Measurements from ENCODE around the gene TMEM132A.

The TMEM132A gene, protein sequence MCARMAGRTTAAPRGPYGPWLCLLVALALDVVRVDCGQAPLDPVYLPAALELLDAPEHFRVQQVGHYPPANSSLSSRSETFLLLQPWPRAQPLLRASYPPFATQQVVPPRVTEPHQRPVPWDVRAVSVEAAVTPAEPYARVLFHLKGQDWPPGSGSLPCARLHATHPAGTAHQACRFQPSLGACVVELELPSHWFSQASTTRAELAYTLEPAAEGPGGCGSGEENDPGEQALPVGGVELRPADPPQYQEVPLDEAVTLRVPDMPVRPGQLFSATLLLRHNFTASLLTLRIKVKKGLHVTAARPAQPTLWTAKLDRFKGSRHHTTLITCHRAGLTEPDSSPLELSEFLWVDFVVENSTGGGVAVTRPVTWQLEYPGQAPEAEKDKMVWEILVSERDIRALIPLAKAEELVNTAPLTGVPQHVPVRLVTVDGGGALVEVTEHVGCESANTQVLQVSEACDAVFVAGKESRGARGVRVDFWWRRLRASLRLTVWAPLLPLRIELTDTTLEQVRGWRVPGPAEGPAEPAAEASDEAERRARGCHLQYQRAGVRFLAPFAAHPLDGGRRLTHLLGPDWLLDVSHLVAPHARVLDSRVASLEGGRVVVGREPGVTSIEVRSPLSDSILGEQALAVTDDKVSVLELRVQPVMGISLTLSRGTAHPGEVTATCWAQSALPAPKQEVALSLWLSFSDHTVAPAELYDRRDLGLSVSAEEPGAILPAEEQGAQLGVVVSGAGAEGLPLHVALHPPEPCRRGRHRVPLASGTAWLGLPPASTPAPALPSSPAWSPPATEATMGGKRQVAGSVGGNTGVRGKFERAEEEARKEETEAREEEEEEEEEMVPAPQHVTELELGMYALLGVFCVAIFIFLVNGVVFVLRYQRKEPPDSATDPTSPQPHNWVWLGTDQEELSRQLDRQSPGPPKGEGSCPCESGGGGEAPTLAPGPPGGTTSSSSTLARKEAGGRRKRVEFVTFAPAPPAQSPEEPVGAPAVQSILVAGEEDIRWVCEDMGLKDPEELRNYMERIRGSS

GRCh38 chr11:60924110-60924905 lies at the start of gene TMEM132A:
TMEM132A (plus strand) TSS chr11:60924460; CDS start chr11:60924634, 174 bp downstream.
- Histone ChIP-seq H3K4me1 (ENCODE audit: control insufficient read depth, insufficient read depth, low read length) (peaks cover 16% of the 10 kb centered on the region; the same call in 1 of the 2 replicates), H3K27me3 (ENCODE audit: control insufficient read depth, insufficient read depth, low read length) (no peaks in the 10 kb centered on the region), H3K9ac (ENCODE audit: low read length) (peak within 1 kb of the TSS; percentile 32), H3K9me3 (ENCODE audit: control insufficient read depth, insufficient read depth, low read depth, low read length) (no peaks in the 10 kb centered on the region), H3K4me3 (ENCODE audit: low read depth, low read length) (peak within 1 kb of the TSS; percentile 86), H3K36me3 (ENCODE audit: control insufficient read depth, insufficient read depth, low read length) (peaks cover 41% of the 10 kb centered on the region), H3K27ac (ENCODE audit: low read depth, low read length) (no peak within 1 kb of the TSS)

GRCh38 chr11:60875366-60876167 lies 48.7 kb upstream of the TMEM132A start:
- no peaks in the 10 kb centered on the region for H3K27me3 ChIP-seq (ENCODE audit: control insufficient read depth, insufficient read depth, low read length)
- H3K27ac ChIP-seq (ENCODE audit: low read depth, low read length) = no peak overlapping the region
- H3K9ac ChIP-seq (ENCODE audit: low read length) = no peak overlapping the region

GRCh38 chr11:60876168-60876485 lies 48.1 kb upstream of the TMEM132A start:
- Histone ChIP-seq H3K9ac (ENCODE audit: low read length) (no peak overlapping the region), H3K36me3 (ENCODE audit: control insufficient read depth, insufficient read depth, low read length) (peaks cover 17% of the 10 kb centered on the region), H3K9me3 (ENCODE audit: control insufficient read depth, insufficient read depth, low read depth, low read length) (no peaks in the 10 kb centered on the region), H3K27ac (ENCODE audit: low read depth, low read length) (no peak overlapping the region), H3K4me1 (ENCODE audit: control insufficient read depth, insufficient read depth, low read length) (peaks cover 10% of the 10 kb centered on the region), H3K4me3 (ENCODE audit: low read depth, low read length) (no peak overlapping the region), H3K27me3 (ENCODE audit: control insufficient read depth, insufficient read depth, low read length) (no peaks in the 10 kb centered on the region)

More at GRCh38 chr11:60875366-60876167, 48.7 kb upstream of the TMEM132A start:
- peaks cover 10% of the 10 kb centered on the region for H3K4me1 ChIP-seq (ENCODE audit: control insufficient read depth, insufficient read depth, low read length)
- H3K9me3 ChIP-seq (ENCODE audit: control insufficient read depth, insufficient read depth, low read depth, low read length) = no peaks in the 10 kb centered on the region
- H3K4me3 ChIP-seq (ENCODE audit: low read depth, low read length) = no peak overlapping the region
- peaks cover 14% of the 10 kb centered on the region for H3K36me3 ChIP-seq (ENCODE audit: control insufficient read depth, insufficient read depth, low read length)

DNA sequence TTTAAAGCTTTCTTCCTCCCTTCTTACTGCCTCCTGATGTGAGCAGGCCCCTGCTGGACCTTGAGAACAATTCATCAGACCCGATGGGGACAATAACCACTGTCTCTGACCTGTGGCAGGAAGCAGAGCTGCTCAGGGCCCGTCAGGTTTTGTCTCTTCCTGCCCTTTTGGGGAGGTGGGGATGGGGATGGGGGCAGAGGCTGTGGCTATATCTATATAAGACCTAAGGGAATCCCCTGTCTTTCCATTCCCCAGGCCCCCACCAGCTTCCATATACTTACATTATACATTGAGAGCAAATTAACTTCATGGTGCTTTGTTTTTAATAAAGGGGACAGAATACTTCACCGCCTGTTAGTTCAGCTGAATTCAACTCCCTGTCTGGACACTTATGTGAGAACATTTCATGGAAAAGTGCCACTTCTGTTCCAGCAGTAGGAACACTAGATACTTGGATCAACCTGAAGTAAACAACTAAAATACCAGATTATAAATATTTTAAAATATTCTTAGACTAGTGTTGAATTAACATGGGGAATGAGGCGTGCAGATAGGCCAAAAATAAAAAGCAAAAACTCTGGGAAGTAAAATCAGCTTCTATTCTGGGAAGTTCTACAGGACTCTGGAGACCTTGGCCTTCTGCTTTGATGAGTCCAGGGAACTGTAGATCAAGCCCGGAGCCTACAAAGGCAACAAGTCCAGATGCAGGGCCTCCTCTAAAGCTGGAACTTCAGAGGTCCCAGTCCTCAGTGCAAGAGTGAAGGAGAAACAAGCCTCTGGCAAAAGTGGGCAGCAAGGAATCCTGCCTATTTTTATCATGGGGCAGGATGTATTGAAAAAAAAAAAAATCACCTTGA lies 45.8 kb upstream of the TMEM132A start:
- Histone ChIP-seq H3K36me3 (ENCODE audit: control insufficient read depth, insufficient read depth, low read length) (peaks cover 17% of the 10 kb centered on the region), H3K27me3 (ENCODE audit: control insufficient read depth, insufficient read depth, low read length) (no peaks in the 10 kb centered on the region), H3K27ac (ENCODE audit: low read depth, low read length) (no peak overlapping the region), H3K9me3 (ENCODE audit: control insufficient read depth, insufficient read depth, low read depth, low read length) (no peaks in the 10 kb centered on the region), H3K9ac (ENCODE audit: low read length) (no peak overlapping the region), H3K4me1 (ENCODE audit: control insufficient read depth, insufficient read depth, low read length) (peaks cover 2% of the 10 kb centered on the region), H3K4me3 (ENCODE audit: low read depth, low read length) (no peak overlapping the region)

DNA sequence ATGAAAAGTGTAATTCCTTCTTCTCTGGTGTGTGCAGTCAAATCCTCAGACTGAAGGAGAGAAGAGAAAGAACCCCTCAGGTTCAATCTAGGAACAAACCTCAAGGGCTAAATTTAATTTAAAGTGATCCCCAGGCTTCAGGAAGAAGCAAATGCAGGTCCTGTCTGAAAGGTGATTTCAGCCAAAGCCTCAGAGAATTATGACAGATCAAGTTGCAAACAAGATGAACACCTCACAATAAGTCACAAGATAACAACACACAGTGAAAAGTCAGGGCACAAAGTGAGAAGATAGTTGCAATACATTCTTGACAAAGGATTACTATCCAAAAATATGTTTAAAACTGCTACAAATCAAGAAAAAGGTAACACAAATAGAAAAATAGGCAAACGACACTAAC lies 45.2 kb upstream of the TMEM132A start:
- Histone ChIP-seq H3K9me3 (ENCODE audit: control insufficient read depth, insufficient read depth, low read depth, low read length) (no peaks in the 10 kb centered on the region), H3K36me3 (ENCODE audit: control insufficient read depth, insufficient read depth, low read length) (peaks cover 17% of the 10 kb centered on the region)

DNA sequence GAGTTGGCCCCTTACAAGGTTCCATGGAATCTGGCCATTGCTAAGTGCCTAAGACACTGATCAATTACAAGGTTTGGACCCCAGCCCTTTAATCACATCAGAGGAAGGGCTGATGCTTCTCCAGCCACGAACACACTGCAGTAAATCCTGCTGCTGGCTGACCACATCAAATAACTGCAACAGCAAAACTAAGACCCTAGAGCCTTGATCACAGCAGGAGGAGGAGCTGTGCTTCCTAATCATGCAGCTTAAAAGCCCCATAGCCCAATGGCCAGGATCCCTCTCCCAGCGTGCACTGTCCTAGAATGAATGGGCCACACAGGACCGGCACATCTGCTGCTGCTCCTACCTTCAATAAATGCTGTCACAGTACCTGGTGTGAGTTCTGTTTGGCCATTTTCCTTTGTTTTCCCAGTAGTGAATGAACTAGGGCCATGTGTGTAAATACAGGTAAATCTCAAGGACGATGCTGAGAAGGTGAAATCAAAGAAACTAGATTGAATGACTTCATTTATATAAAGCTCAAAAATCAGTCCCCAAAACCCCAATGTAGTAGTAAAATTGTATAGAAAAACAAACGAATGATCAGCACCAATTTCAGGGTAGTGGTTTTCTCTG lies 44.2 kb upstream of the TMEM132A start:
- Histone ChIP-seq H3K36me3 (ENCODE audit: control insufficient read depth, insufficient read depth, low read length) (peaks cover 14% of the 10 kb centered on the region), H3K9ac (ENCODE audit: low read length) (no peak overlapping the region), H3K27me3 (ENCODE audit: control insufficient read depth, insufficient read depth, low read length) (no peaks in the 10 kb centered on the region), H3K27ac (ENCODE audit: low read depth, low read length) (no peak overlapping the region), H3K9me3 (ENCODE audit: control insufficient read depth, insufficient read depth, low read depth, low read length) (no peaks in the 10 kb centered on the region), H3K4me3 (ENCODE audit: low read depth, low read length) (no peak overlapping the region), H3K4me1 (ENCODE audit: control insufficient read depth, insufficient read depth, low read length) (no peaks in the 10 kb centered on the region)

More for the DNA sequence above, 45.2 kb upstream of the TMEM132A start:
- Histone ChIP-seq H3K27me3 (ENCODE audit: control insufficient read depth, insufficient read depth, low read length) (no peaks in the 10 kb centered on the region), H3K4me3 (ENCODE audit: low read depth, low read length) (no peak overlapping the region), H3K9ac (ENCODE audit: low read length) (no peak overlapping the region), H3K27ac (ENCODE audit: low read depth, low read length) (no peak overlapping the region), H3K4me1 (ENCODE audit: control insufficient read depth, insufficient read depth, low read length) (no peaks in the 10 kb centered on the region)

DNA sequence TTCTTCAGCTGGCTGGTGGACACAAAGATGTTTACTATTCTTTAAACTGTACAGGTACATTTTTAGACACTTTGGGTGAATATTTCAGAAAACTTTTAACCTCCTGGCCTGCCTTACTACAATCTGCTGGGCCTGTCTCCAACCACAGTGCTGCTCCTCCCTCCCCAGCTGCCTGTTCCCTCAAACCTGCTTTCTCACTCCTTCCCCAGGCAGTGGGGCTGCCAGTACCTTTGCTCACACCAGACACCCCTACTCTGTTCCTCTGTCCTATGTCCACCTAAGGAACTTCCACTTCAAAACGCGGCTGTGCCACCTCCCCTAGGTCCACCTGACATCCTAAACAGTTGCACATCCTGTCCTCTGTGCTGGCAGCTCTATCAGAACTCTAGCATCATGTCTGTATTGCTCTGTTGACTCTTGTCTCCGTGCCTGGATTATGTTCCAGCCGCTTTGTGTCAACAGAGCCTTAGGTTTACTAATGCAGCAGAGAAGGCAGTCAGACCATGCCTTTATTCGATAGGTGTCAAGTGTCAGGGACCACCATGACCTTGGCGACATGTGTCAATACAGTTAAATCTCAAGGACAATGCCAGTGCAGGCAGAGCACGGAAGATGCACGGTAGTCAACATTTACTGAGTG lies 43.5 kb upstream of the TMEM132A start:
- no peak overlapping the region for H3K27ac ChIP-seq (ENCODE audit: low read depth, low read length)
- peaks cover 14% of the 10 kb centered on the region for H3K36me3 ChIP-seq (ENCODE audit: control insufficient read depth, insufficient read depth, low read length)
- no peak overlapping the region for H3K9ac ChIP-seq (ENCODE audit: low read length)
- no peaks in the 10 kb centered on the region for H3K4me1 ChIP-seq (ENCODE audit: control insufficient read depth, insufficient read depth, low read length)
- H3K4me3 ChIP-seq (ENCODE audit: low read depth, low read length) = no peak overlapping the region
- no peaks in the 10 kb centered on the region for H3K9me3 ChIP-seq (ENCODE audit: control insufficient read depth, insufficient read depth, low read depth, low read length)
- H3K27me3 ChIP-seq (ENCODE audit: control insufficient read depth, insufficient read depth, low read length) = no peaks in the 10 kb centered on the region

DNA sequence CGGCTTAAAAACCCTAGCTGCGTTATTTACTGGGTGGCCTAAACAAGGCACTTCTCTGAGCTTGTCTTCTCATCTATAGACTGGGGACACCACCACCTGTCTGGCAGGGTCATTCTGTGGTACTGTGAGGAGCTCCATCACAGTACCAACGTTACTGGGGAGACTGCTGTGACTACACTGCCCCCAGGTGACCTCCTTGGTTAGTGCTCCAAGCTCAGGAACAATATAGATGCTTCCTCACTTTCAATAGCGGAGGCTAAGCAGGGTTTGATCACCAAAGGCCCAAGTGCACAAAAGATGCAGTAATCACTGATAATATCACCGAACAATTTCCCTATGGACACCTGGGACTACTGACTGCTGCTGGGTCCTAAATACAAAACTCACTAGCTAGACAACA lies 36.7 kb upstream of the TMEM132A start:
- Histone ChIP-seq H3K36me3 (ENCODE audit: control insufficient read depth, insufficient read depth, low read length) (peaks cover 29% of the 10 kb centered on the region), H3K4me3 (ENCODE audit: low read depth, low read length) (no peak overlapping the region), H3K27me3 (ENCODE audit: control insufficient read depth, insufficient read depth, low read length) (no peaks in the 10 kb centered on the region), H3K9ac (ENCODE audit: low read length) (no peak overlapping the region), H3K9me3 (ENCODE audit: control insufficient read depth, insufficient read depth, low read depth, low read length) (no peaks in the 10 kb centered on the region), H3K4me1 (ENCODE audit: control insufficient read depth, insufficient read depth, low read length) (no peaks in the 10 kb centered on the region), H3K27ac (ENCODE audit: low read depth, low read length) (no peak overlapping the region)

GRCh38 chr11:60889869-60890311 lies 34.4 kb upstream of the TMEM132A start:
- H3K9ac ChIP-seq (ENCODE audit: low read length) = no peak overlapping the region
- no peaks in the 10 kb centered on the region for H3K27me3 ChIP-seq (ENCODE audit: control insufficient read depth, insufficient read depth, low read length)
- H3K9me3 ChIP-seq (ENCODE audit: control insufficient read depth, insufficient read depth, low read depth, low read length) = no peaks in the 10 kb centered on the region
- peaks cover 50% of the 10 kb centered on the region for H3K36me3 ChIP-seq (ENCODE audit: control insufficient read depth, insufficient read depth, low read length)
- H3K27ac ChIP-seq (ENCODE audit: low read depth, low read length) = no peak overlapping the region
- H3K4me1 ChIP-seq (ENCODE audit: control insufficient read depth, insufficient read depth, low read length) = no peaks in the 10 kb centered on the region
- no peak overlapping the region for H3K4me3 ChIP-seq (ENCODE audit: low read depth, low read length)

All from HUES6 (cell line).